Neuronal stem cell (in vitro differentiated cells): ENCODE data around the gene DLG5.

ENCODE experiments used
- DNase-seq: peaks from one replicate; pipeline ENCODE4 v3.0.0-alpha.2; 2013; ENCODE audit warnings: low spot score
- H2AFZ ChIP-seq: one replicate; pipeline ENCODE4 v1.6.1; 2013; ENCODE audit warnings: mild to moderate bottlenecking, low read length, inconsistent platforms
- H2AK5ac ChIP-seq: 2 replicates; pipeline ENCODE4 v1.6.1; 2013; ENCODE audit warnings: low read depth, mild to moderate bottlenecking, inconsistent platforms, low read length, moderate library complexity, mixed read lengths
- H2BK120ac ChIP-seq: 2 replicates; pipeline ENCODE4 v1.6.1; 2013; ENCODE audit warnings: low read depth, mild to moderate bottlenecking, inconsistent platforms, low read length, moderate library complexity, mixed read lengths
- H2BK12ac ChIP-seq: one replicate; pipeline ENCODE4 v1.6.1; 2013; ENCODE audit warnings: low read length, inconsistent platforms
- H2BK15ac ChIP-seq: 2 replicates; pipeline ENCODE4 v1.6.1; 2013; ENCODE audit warnings: mild to moderate bottlenecking, low read length, inconsistent platforms, mixed read lengths
- H2BK5ac ChIP-seq: one replicate; pipeline ENCODE4 v1.6.1; 2013; ENCODE audit warnings: inconsistent platforms, mild to moderate bottlenecking, low read length, moderate library complexity
- H3K14ac ChIP-seq: one replicate; pipeline ENCODE4 v1.6.1; 2013; ENCODE audit warnings: low read length, inconsistent platforms
- H3K18ac ChIP-seq: 2 replicates; pipeline ENCODE4 v1.6.1; 2013; ENCODE audit warnings: low read length, inconsistent platforms
- H3K23ac ChIP-seq: 2 replicates; pipeline ENCODE4 v1.6.1; 2013; ENCODE audit warnings: low read depth, mild to moderate bottlenecking, mixed read lengths, low read length, inconsistent platforms; ENCODE audit not compliant: poor library complexity
- H3K27ac ChIP-seq: replicated peaks from 3 replicates; pipeline ENCODE4 v1.5.1; 2013; ENCODE audit warnings: low read length, inconsistent platforms
- H3K27me3 ChIP-seq, 3 experiments: 2 replicates each; pipeline ENCODE4 v1.6.1; 2013; ENCODE audit warnings: low read length in 3 of 3, mild to moderate bottlenecking in 2 of 3, inconsistent platforms in 1 of 3, low read depth in 1 of 3, mixed read lengths in 1 of 3, moderate library complexity in 1 of 3; ENCODE audit not compliant: control insufficient read depth in 3 of 3, insufficient read depth in 3 of 3
- H3K36me3 ChIP-seq, 2 donors: replicated peaks in 1 of 2; 2 replicates each; pipeline ENCODE4 v1.6.1; 2013; ENCODE audit warnings: low read length in 2 of 2; ENCODE audit not compliant: control insufficient read depth in 2 of 2, insufficient read depth in 2 of 2
- H3K4ac ChIP-seq: 2 replicates; pipeline ENCODE4 v1.6.1; 2013; ENCODE audit warnings: inconsistent platforms, mild to moderate bottlenecking, low read length, moderate library complexity
- H3K4me1 ChIP-seq, 2 donors: 1 replicate in 1 of 2; 2 replicates in 1 of 2; pipeline ENCODE4 v1.6.1; 2013; ENCODE audit warnings: low read length in 2 of 2, low read depth in 1 of 2; ENCODE audit not compliant: control insufficient read depth in 2 of 2, insufficient read depth in 1 of 2
- H3K4me2 ChIP-seq: one replicate; pipeline ENCODE4 v1.6.1; 2013; ENCODE audit warnings: mild to moderate bottlenecking, low read length, inconsistent platforms; ENCODE audit not compliant: insufficient read depth, poor library complexity, severe bottlenecking
- H3K4me3 ChIP-seq, 2 donors: 2 replicates each; pipeline ENCODE4 v1.5.1; 2013; ENCODE audit warnings: low read length in 2 of 2, mild to moderate bottlenecking in 2 of 2, inconsistent platforms in 1 of 2, moderate library complexity in 1 of 2
- H3K79me1 ChIP-seq: one replicate; pipeline ENCODE4 v1.6.1; 2013; ENCODE audit warnings: low read depth, mild to moderate bottlenecking, inconsistent platforms, low read length, moderate library complexity
- H3K9ac ChIP-seq: one replicate; pipeline ENCODE4 v1.6.1; 2013; ENCODE audit warnings: mild to moderate bottlenecking, low read depth, low read length, inconsistent platforms; ENCODE audit not compliant: poor library complexity
- H3K9me3 ChIP-seq, 2 donors: replicated peaks in 1 of 2; 2 replicates each; pipeline versions ENCODE3 to v1.6.1; 2013; ENCODE audit warnings: low read length in 2 of 2, mild to moderate bottlenecking in 2 of 2, inconsistent platforms in 1 of 2, low read depth in 1 of 2, mixed read lengths in 1 of 2, moderate library complexity in 1 of 2; ENCODE audit not compliant: control insufficient read depth in 2 of 2, insufficient read depth in 1 of 2
- H4K8ac ChIP-seq: one replicate; pipeline ENCODE4 v1.6.1; 2013; ENCODE audit warnings: low read depth, mild to moderate bottlenecking, inconsistent platforms, low read length, moderate library complexity
- H4K91ac ChIP-seq: one replicate; pipeline ENCODE4 v1.6.1; 2013; ENCODE audit warnings: low read length, low read depth, mild to moderate bottlenecking, inconsistent platforms; ENCODE audit not compliant: poor library complexity
- WGBS, 2 donors: extraction: QIAGEN DNeasy Blood & Tissue Kit; methylation state at CpG; one replicate each; pipeline ENCODE4 v1.1.7; 2013; ENCODE audit warnings: missing lambda C conversion rate in 2 of 2, mixed read lengths in 1 of 2; ENCODE audit not compliant: insufficient read length in 2 of 2, insufficient replicate concordance in 1 of 2; ENCODE audit errors: extremely low coverage in 2 of 2; 5-methylcytosine and 5-hydroxymethylcytosine counted together

Gene DLG5

DNA sequence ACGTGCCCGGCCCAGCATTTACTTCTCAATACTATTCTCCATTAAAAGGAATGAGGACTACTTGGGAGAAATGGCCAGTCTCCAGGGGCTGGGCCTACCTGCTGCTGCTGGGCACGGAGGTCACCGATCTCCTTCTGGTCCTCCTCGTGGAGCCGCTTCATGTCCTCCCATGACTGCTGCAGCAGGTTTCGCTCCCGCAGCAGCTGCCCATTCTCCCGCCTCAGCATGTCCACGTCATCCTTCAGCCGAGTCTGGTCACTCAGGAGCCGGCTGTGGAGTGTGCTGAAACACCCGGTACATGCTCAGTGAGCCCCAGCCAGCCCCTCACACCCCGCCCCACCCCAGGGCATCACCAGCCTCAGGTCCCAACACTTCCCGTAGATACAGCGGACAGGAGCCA, 73.3 kb downstream of the DLG5 start:
- Histone ChIP-seq H3K27me3 (peaks cover 0 to 2% (median 0%) of the 10 kb centered on the region in 3 experiments), H2AK5ac (no peak overlapping the region), H3K9me3 (no peaks in the 10 kb centered on the region), H3K4me1 (peaks cover 8 to 13% of the 10 kb centered on the region in 2 donors), H4K91ac (no peak overlapping the region), H3K9ac (no peak overlapping the region), H3K4me2 (no peak overlapping the region), H3K36me3 (peaks cover 15 to 71% of the 10 kb centered on the region in 2 donors), H3K79me1 (no peaks in the 10 kb centered on the region), H4K8ac (no peak overlapping the region), H2BK5ac (no peak overlapping the region), H2BK12ac (no peak overlapping the region), H3K4me3 (no peak overlapping the region), H3K23ac (no peak overlapping the region), H3K14ac (no peak overlapping the region), H3K4ac (no peak overlapping the region), H2AFZ (no peak overlapping the region), H2BK15ac (no peak overlapping the region), H3K27ac (no peak overlapping the region), H2BK120ac (no peak overlapping the region), H3K18ac (no peak overlapping the region)
- WGBS, 2 donors, result no CpG with 5 or more reads among the region's 16 CpGs
- no peak for DNase-seq

DNA sequence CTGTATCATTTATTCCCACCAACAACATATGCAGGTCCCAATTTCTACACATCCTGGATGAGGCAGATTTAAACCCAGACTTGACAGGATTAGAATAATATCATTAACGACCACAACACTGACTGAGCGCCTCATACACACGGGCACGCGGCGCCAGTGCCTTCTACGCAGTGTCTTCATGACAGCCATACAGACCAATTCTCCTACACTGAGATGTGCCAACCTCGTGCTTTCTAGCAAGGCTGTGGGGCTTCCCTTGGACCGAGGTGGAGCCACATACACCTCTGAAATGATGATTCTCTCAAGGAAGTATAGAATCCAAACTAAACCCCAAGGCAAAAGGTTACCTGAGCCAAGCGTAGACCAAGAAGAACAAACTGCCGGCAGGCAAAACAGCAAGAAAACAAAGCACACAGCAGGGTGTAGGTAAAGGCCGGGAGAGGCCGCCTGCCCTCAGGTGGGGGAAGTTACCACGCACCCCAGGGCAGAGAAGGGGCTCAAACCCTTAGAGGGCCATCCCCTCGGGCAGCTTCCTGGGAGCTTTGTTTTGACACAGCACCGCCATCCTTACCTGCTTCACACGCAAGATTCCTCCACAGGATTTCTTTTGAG, 75.8 kb downstream of the DLG5 start:
- WGBS, 2 donors, result no CpG with 5 or more reads among the region's 17 CpGs
- H2AK5ac ChIP-seq, result no peak overlapping the region
- no peaks in the 10 kb centered on the region for H3K79me1 ChIP-seq
- H4K8ac ChIP-seq, result no peak overlapping the region
- H2AFZ ChIP-seq, result no peak overlapping the region
- no peak overlapping the region for H4K91ac ChIP-seq
- no peak overlapping the region for H2BK12ac ChIP-seq
- H3K14ac ChIP-seq, result peak overlapping the region; percentile 60
- H2BK5ac ChIP-seq, result no peak overlapping the region
- DNase-seq, result no peak
- H3K9ac ChIP-seq, result no peak overlapping the region
- H3K36me3 ChIP-seq, result peaks cover 15 to 62% of the 10 kb centered on the region in 2 donors
- no peak overlapping the region for H3K18ac ChIP-seq
- no peaks in the 10 kb centered on the region for H3K9me3 ChIP-seq
- peaks cover 15 to 19% of the 10 kb centered on the region in 2 donors for H3K4me1 ChIP-seq
- H2BK15ac ChIP-seq, result no peak overlapping the region
- H3K27ac ChIP-seq, result no peak overlapping the region
- no peak overlapping the region for H3K23ac ChIP-seq
- H3K4ac ChIP-seq, result no peak overlapping the region
- H3K4me2 ChIP-seq, result no peak overlapping the region
- no peak overlapping the region for H2BK120ac ChIP-seq
- peaks cover 0 to 2% (median 0%) of the 10 kb centered on the region in 3 experiments for H3K27me3 ChIP-seq
- no peak overlapping the region for H3K4me3 ChIP-seq

DNA sequence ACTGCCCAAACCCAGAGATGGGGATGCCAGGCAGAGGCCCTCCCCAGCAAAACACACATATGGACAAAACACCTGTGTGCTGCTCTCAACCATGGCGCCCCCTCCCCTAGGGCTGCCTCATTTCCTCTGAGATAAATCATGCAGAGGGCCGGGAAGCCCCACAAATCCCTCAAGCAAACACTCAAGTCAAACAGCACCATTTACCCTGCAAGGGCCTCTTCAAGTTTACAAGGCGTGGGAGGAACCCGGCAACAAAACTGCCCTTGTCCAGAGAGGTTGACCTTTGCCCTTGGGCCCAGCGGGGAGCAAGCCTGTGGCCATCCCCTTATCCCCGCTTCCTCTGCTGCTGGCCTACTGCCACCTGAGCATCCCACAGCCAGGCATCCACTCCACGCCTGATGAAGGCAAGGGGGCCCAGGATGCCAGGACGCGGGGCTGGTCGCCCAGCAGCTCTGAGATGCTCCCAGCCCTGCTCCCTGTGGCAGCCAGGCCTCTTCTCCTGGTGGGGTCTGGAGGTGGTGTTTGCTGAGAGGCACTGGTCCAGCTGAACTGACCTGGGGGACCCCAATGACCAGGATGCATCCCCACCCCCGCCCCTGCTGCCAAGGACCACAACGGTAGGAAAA, 77.4 kb downstream of the DLG5 start:
- peak overlapping the region; percentile 57 for H3K18ac ChIP-seq
- peaks cover 12 to 53% of the 10 kb centered on the region in 2 donors for H3K36me3 ChIP-seq
- H2AFZ ChIP-seq, result no peak overlapping the region
- H3K9ac ChIP-seq, result no peak overlapping the region
- H2AK5ac ChIP-seq, result no peak overlapping the region
- H3K14ac ChIP-seq, result no peak overlapping the region
- H3K79me1 ChIP-seq, result peaks cover 3% of the 10 kb centered on the region
- no peak overlapping the region for H3K4me3 ChIP-seq
- no peaks in the 10 kb centered on the region for H3K9me3 ChIP-seq
- DNase-seq, result peak; percentile 69
- no peak overlapping the region for H2BK5ac ChIP-seq
- WGBS, 2 donors, result no CpG with 5 or more reads among the region's 12 CpGs
- no peak overlapping the region for H3K27ac ChIP-seq
- H4K91ac ChIP-seq, result no peak overlapping the region
- H3K4me1 ChIP-seq, result peaks cover 15 to 19% of the 10 kb centered on the region in 2 donors
- no peak overlapping the region for H3K4ac ChIP-seq
- no peak overlapping the region for H4K8ac ChIP-seq
- no peak overlapping the region for H3K23ac ChIP-seq
- H2BK120ac ChIP-seq, result no peak overlapping the region
- no peak overlapping the region for H3K4me2 ChIP-seq
- H3K27me3 ChIP-seq, result peaks cover 0 to 2% (median 0%) of the 10 kb centered on the region in 3 experiments
- no peak overlapping the region for H2BK15ac ChIP-seq
- H2BK12ac ChIP-seq, result no peak overlapping the region

DNA sequence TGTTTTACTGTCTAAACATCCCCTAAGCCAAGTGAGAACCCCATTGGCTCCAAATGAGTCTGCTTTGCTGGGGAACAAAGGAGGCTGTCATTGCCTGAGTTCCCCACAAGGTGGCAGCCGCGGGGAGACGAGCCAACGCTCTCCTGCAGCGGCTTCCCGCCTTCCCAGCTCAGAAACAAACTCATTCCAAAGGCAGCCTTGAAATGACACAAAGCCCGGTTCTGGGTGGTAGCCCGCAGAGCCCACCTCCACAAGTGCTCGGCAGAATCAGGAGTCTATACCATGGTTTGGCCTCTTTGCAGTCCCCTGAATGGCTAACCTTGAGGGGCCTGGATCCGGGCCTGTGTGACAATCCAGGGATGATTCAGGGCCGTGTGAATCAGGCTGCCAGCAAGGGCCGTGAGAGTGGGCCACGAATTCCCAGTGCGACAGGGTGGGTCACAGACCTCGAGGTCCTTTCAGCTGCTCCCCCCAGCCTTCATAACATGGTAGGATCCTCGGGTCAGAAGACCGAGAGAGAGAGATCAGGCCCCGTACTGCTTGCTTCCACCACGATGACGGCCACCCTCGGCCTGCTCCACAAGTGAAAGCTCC, 79.7 kb downstream of the DLG5 start:
- no peak overlapping the region for H2BK15ac ChIP-seq
- no peak overlapping the region for H3K4me2 ChIP-seq
- peaks cover 15 to 19% of the 10 kb centered on the region in 2 donors for H3K4me1 ChIP-seq
- H3K9ac ChIP-seq, result no peak overlapping the region
- no peak overlapping the region for H2BK120ac ChIP-seq
- peaks cover 13 to 58% of the 10 kb centered on the region in 2 donors for H3K36me3 ChIP-seq
- H2AFZ ChIP-seq, result peak overlapping the region; percentile 91
- H3K79me1 ChIP-seq, result peaks cover 3% of the 10 kb centered on the region
- peaks cover 0 to 2% (median 0%) of the 10 kb centered on the region in 3 experiments for H3K27me3 ChIP-seq
- H3K9me3 ChIP-seq, result no peaks in the 10 kb centered on the region
- peak overlapping the region; percentile 51 for H2AK5ac ChIP-seq
- H3K4me3 ChIP-seq, result no peak overlapping the region
- H3K14ac ChIP-seq, result no peak overlapping the region
- DNase-seq, result peak; percentile 72
- no peak overlapping the region for H3K4ac ChIP-seq
- peak overlapping the region; percentile 73 for H4K91ac ChIP-seq
- H3K23ac ChIP-seq, result no peak overlapping the region
- H3K18ac ChIP-seq, result peak overlapping the region; percentile 55
- H2BK12ac ChIP-seq, result no peak overlapping the region
- H4K8ac ChIP-seq, result no peak overlapping the region
- WGBS, 2 donors, result no CpG with 5 or more reads among the region's 21 CpGs
- no peak overlapping the region for H3K27ac ChIP-seq
- H2BK5ac ChIP-seq, result no peak overlapping the region
